GM12878 (cell line): ENCODE data around the gene RASA1. TPM values are rescaled to one million over a fixed set of nuclear protein-coding genes. Genes with fewer than 3 reads are reported as not detected.

Source experiments
- BCL3 ChIP-seq: IDR thresholded peaks from 2 replicates; pipeline ENCODE4 v1.6.1; 2011; ENCODE audit warnings: borderline replicate concordance, low read depth, mild to moderate bottlenecking, moderate library complexity, low read length; ENCODE audit not compliant: insufficient read depth, poor library complexity, severe bottlenecking
- BMI1 ChIP-seq: fragments of 450-650 bp; IDR thresholded peaks from 2 replicates; pipeline ENCODE4 v1.6.1; 2016; ENCODE audit warnings: mild to moderate bottlenecking, moderate library complexity, borderline replicate concordance
- CBFB ChIP-seq: IDR thresholded peaks from 2 replicates; pipeline ENCODE4 v1.6.1; 2016; ENCODE audit warnings: antibody characterized with exemption, low read depth
- CEBPB ChIP-seq, 2 experiments: fragments of 150-350 bp in 1 of 2; IDR thresholded peaks; 2 replicates each; pipeline ENCODE4 v1.6.1; 2012 to 2014; ENCODE audit warnings: low read depth in 2 of 2, low read length in 2 of 2, borderline replicate concordance in 1 of 2, inconsistent platforms in 1 of 2
- CHD1 ChIP-seq: IDR thresholded peaks from 2 replicates; pipeline ENCODE4 v1.6.1; 2012; ENCODE audit warnings: low read depth, low read length, improper control_type of control experiment
- CREB1 ChIP-seq: IDR thresholded peaks from 2 replicates; pipeline ENCODE4 v1.6.1; 2012; ENCODE audit warnings: low read depth, mild to moderate bottlenecking, inconsistent platforms
- E4F1 ChIP-seq: fragments of 450-650 bp; IDR thresholded peaks from 2 replicates; pipeline ENCODE4 v1.6.1; 2018; ENCODE audit warnings: borderline replicate concordance, mild to moderate bottlenecking; ENCODE audit not compliant: partially characterized antibody
- ELK1 ChIP-seq: IDR thresholded peaks from 2 replicates; pipeline ENCODE4 v1.6.1; 2012; ENCODE audit warnings: low read depth, low read length, improper control_type of control experiment
- EP300 ChIP-seq, 2 experiments: fragments of 150-350 bp in 1 of 2; IDR thresholded peaks; 2 replicates each; pipeline ENCODE4 v1.6.1; 2011 to 2012; ENCODE audit warnings: low read depth in 2 of 2, low read length in 2 of 2, borderline replicate concordance in 1 of 2, improper control_type of control experiment in 1 of 2, inconsistent platforms in 1 of 2; ENCODE audit not compliant: control insufficient read depth in 1 of 2
- FOXM1 ChIP-seq: IDR thresholded peaks from 2 replicates; pipeline ENCODE4 v1.6.1; 2012; ENCODE audit warnings: low read depth, mild to moderate bottlenecking, inconsistent platforms, low read length, moderate library complexity
- IKZF1 ChIP-seq: fragments of 450-650 bp; conservative IDR thresholded peaks from 2 replicates; pipeline ENCODE4 v1.6.1; 2017; ENCODE audit warnings: antibody characterized with exemption, mild to moderate bottlenecking
- KAT2A ChIP-seq: conservative IDR thresholded peaks from 2 replicates; pipeline ENCODE4 v1.6.1; 2011; ENCODE audit warnings: low read depth, low read length; ENCODE audit not compliant: control insufficient read depth
- MAX ChIP-seq: IDR thresholded peaks from 2 replicates; pipeline ENCODE4 v1.6.1; 2012; ENCODE audit warnings: low read depth, low read length, improper control_type of control experiment
- PML ChIP-seq: IDR thresholded peaks from 2 replicates; pipeline ENCODE4 v1.6.1; 2012; ENCODE audit warnings: low read length, inconsistent platforms
- RCOR1 ChIP-seq: conservative IDR thresholded peaks from 2 replicates; pipeline ENCODE4 v1.6.1; 2012; ENCODE audit warnings: low read depth, low read length, improper control_type of control experiment
- RUNX3 ChIP-seq: IDR thresholded peaks from 2 replicates; pipeline ENCODE4 v1.6.1; 2012; ENCODE audit warnings: low read length, inconsistent platforms
- SREBF2 ChIP-seq: IDR thresholded peaks from 2 replicates; pipeline ENCODE4 v1.6.1; 2012; ENCODE audit warnings: mild to moderate bottlenecking, low read length
- TCF7 ChIP-seq: IDR thresholded peaks from 2 replicates; pipeline ENCODE4 v1.6.1; 2014; ENCODE audit warnings: antibody characterized with exemption, borderline replicate concordance
- USF2 ChIP-seq: IDR thresholded peaks from 2 replicates; pipeline ENCODE4 v1.6.1; 2011; ENCODE audit warnings: low read depth, low read length, improper control_type of control experiment, borderline replicate concordance
- YBX1 ChIP-seq: fragments of 450-650 bp; IDR thresholded peaks from 2 replicates; pipeline ENCODE4 v1.6.1; 2016; ENCODE audit warnings: antibody characterized with exemption
- ZBED1 ChIP-seq: IDR thresholded peaks from 2 replicates; pipeline ENCODE4 v1.6.1; 2016; ENCODE audit warnings: borderline replicate concordance
- ZBTB33 ChIP-seq: fragments of 450-650 bp; IDR thresholded peaks from 2 replicates; pipeline ENCODE4 v1.6.1; 2017; ENCODE audit warnings: mild to moderate bottlenecking
- polyA plus RNA-seq, 11 experiments: library from polyadenylated mRNA; depleted of rRNA in 4 of 11; unstranded in 6 of 11; stranded (reverse) in 5 of 11; fragments of >200 nt; fragmentation: Nextera tagmentation in 4 of 11; fragmentation: Illumina TruSeq in 1 of 11; extraction: Ambion mirVana in 4 of 11; extraction: Trizol in 1 of 11; gene quantifications; 1 replicate in 1 of 11; 2 replicates in 10 of 11; pipeline versions ENCODE4 v1.2.1 to v1.2.3, GENCODE V29; 2011 to 2016; ENCODE audit warnings: inconsistent platforms in 2 of 11, missing spikeins in 2 of 11, low read depth in 1 of 11
- total RNA-seq, 4 experiments: library from RNA; depleted of rRNA in 3 of 4; stranded (reverse); fragments of >200 nt in 3 of 4; fragmentation: Illumina TruSeq in 1 of 4; extraction: Trizol in 1 of 4; gene quantifications; 2 replicates each; pipeline versions ENCODE4 v1.2.1 to v1.2.3, GENCODE V29; 2013 to 2021

Gene RASA1
- total and polyA plus RNA-seq, 10 of the 15 experiments (the other 5 are each of a cell fraction or from before 2014, with no cell fraction given): 7.8 to 72.3 (median 21.8) TPM

GRCh38 chr5:87412630-87413342, 145.1 kb downstream of the RASA1 start, which contains the start of gene CCNH (continued):
- TF ChIP-seq RCOR1: 0 out of 2 replicates have a peak, but pooled peaks have one; percentile 65
- TF ChIP-seq MAX: peak; percentile 39
- no peak for TF ChIP-seq ZBED1
- TF ChIP-seq IKZF1: peak; percentile 80
- TF ChIP-seq SREBF2: no peak
- TF ChIP-seq BCL3: no peak
- TF ChIP-seq CREB1: peak; percentile 98
- TF ChIP-seq KAT2A: no peak
- 0 out of 2 replicates have a peak, but pooled peaks have one; percentile 53 for TF ChIP-seq ELK1
- TF ChIP-seq RUNX3: peak; percentile 70
- TF ChIP-seq USF2: no peak
- TF ChIP-seq CEBPB (IDR thresholded peaks at IDR 0.05; ENCODE audit: borderline replicate concordance in 1 of 2, low read depth in 2 of 2, low read length in 2 of 2): no peak
- no peak for TF ChIP-seq TCF7
- peak; percentile 76 for TF ChIP-seq E4F1
- 0 out of 2 replicates have a peak, but pooled peaks have one; percentile 52 for TF ChIP-seq CHD1
- no peak for TF ChIP-seq ZBTB33
- no peak for TF ChIP-seq EP300 (IDR thresholded peaks at IDR 0.05; ENCODE audit: borderline replicate concordance in 1 of 2, control insufficient read depth in 1 of 2, low read depth in 2 of 2, low read length in 2 of 2)
- no peak for TF ChIP-seq FOXM1
- no peak for TF ChIP-seq BMI1
- peak; percentile 84 for TF ChIP-seq CBFB
- TF ChIP-seq YBX1: no peak
- TF ChIP-seq PML: peak; percentile 92
